Adrenal gland (tissue), 12 donors: ENCODE measurements around the gene SRSF6. TPM values are rescaled to one million over a fixed set of nuclear protein-coding genes. Genes with fewer than 3 reads are reported as not detected.
A peak's percentile ranks its signal among the peaks of the same experiment; 100 is the strongest.

Experiments used
- DNase-seq, 7 donors: peaks; one replicate each; pipeline ENCODE4 v3.0.0-alpha.2; 2019 to 2020
- H3K27ac ChIP-seq, 5 donors: fragments of 200-600 bp; sonication (generic) in 4 of 5; 1 replicate in 3 of 5; 2 replicates in 2 of 5; pipeline versions ENCODE4 v1.5.1 to v1.8.0; 2016 to 2020; ENCODE audit warnings: mild to moderate bottlenecking in 1 of 5
- H3K27me3 ChIP-seq: fragments of 200-600 bp; 2 replicates; pipeline ENCODE4 v1.8.0; 2021
- H3K36me3 ChIP-seq, 2 donors: fragments of 200-600 bp; replicated peaks in 1 of 2; 1 replicate in 1 of 2; 2 replicates in 1 of 2; pipeline versions ENCODE4 v1.5.1 to v1.8.0; 2018 to 2022
- H3K4me1 ChIP-seq, 2 donors: fragments of 200-600 bp; replicated peaks in 1 of 2; 1 replicate in 1 of 2; 2 replicates in 1 of 2; pipeline versions ENCODE4 v1.5.1 to v1.8.0; 2018 to 2021
- H3K4me3 ChIP-seq, 4 donors: fragments of 200-600 bp; sonication (generic) in 3 of 4; one replicate each; pipeline ENCODE4 v1.5.1; 2016 to 2018
- H3K9me3 ChIP-seq, 3 donors: fragments of 200-600 bp; sonication (generic) in 1 of 3; replicated peaks in 1 of 3; 1 replicate in 2 of 3; 2 replicates in 1 of 3; pipeline versions ENCODE4 v1.5.1 to v1.8.0; 2016 to 2021
- CTCF ChIP-seq, 6 experiments: fragments of 450-650 bp in 4 of 6; fragments of 200-600 bp in 2 of 6; sonication (generic) in 1 of 6; IDR thresholded peaks; 1 replicate in 5 of 6; 2 replicates in 1 of 6; pipeline versions ENCODE4 v1.5.1 to v1.8.0; 2016 to 2021; ENCODE audit warnings: antibody characterized with exemption in 6 of 6, mild to moderate bottlenecking in 2 of 6, moderate library complexity in 1 of 6
- POLR2A ChIP-seq, 2 donors: fragments of 450-650 bp; IDR thresholded peaks; one replicate each; pipeline ENCODE4 v1.6.1; 2017; ENCODE audit warnings: antibody characterized with exemption in 2 of 2, mild to moderate bottlenecking in 2 of 2, moderate library complexity in 1 of 2
- WGBS, 4 donors: extraction: QIAGEN DNeasy Blood & Tissue Kit in 2 of 4; methylation state at CpG; one replicate each; pipeline versions ENCODE4 v1.1.5 to v1.1.7; 2013 to 2017; 5-methylcytosine and 5-hydroxymethylcytosine counted together
- intact Hi-C, 2 donors: fragments of 100-400 bp; cut with DNase I; formaldehyde crosslinking; loops; one replicate each; pipeline versions ENCODE4 v1.14.1 to v1.15.0; 2022 to 2023
- polyA plus RNA-seq, 3 donors: library from polyadenylated mRNA; stranded (reverse); fragments of 200-250 nt in 2 of 3; fragments of 350-450 nt in 1 of 3; fragmentation: Illumina TruSeq in 1 of 3; extraction: RNeasy Lipid Tissue Mini Kit (QIAGEN cat#74804) in 1 of 3; gene quantifications; one replicate each; pipeline ENCODE4 v1.2.3, GENCODE V29; 2013 to 2014
- total RNA-seq, 9 donors: library from RNA; depleted of rRNA in 4 of 9; stranded (reverse); fragments of >200 nt in 4 of 9; fragments of 120-200 nt in 1 of 9; fragmentation: NEBNext Ultra II Directional in 1 of 9; extraction: Animal tissue kit (Norgen Biotek cat#: 25700) in 1 of 9; gene quantifications; one replicate each; pipeline versions ENCODE4 v1.1.0 to v1.2.4, GENCODE V29; 2013 to 2023
- donor health status: healthy with polysubstance abuse.
- donor health status: Bipolar disorder and iron deficiency.
- donor health status: DM: yes; HTN: yes; CAD: no.
- donor health status: DM: no; HTN: no; CAD: no.
- donor health status: DM: no; HTN: no; CAD: no.
- donor health status: DM: yes; HTN: yes; CAD: no.

The SRSF6 gene
- total and polyA plus RNA-seq, 12 donors = 42.7 to 188 (median 153) TPM

GRCh38 chr20:43460172-43460829 lies 2.6 kb downstream of the SRSF6 start:
- intact Hi-C loops = no loop called here
- peaks cover 18 to 42% of the 10 kb centered on the region in 2 donors for H3K4me1 ChIP-seq
- H3K9me3 ChIP-seq = no peaks in the 10 kb centered on the region
- H3K27me3 ChIP-seq = no peaks in the 10 kb centered on the region
- 91 to 95% (median 93%) methylated on average over 23 of the region's 23 CpGs for WGBS, 4 donors
- TF ChIP-seq POLR2A (IDR thresholded peaks at IDR 0.05) (no peak), CTCF (IDR thresholded peaks at IDR 0.05) (no peak)
- DNase-seq = no peak
- peaks cover 0 to 62% of the 10 kb centered on the region in 2 donors for H3K36me3 ChIP-seq
- H3K4me3 ChIP-seq = no peak overlapping the region
- no peak overlapping the region for H3K27ac ChIP-seq

DNA sequence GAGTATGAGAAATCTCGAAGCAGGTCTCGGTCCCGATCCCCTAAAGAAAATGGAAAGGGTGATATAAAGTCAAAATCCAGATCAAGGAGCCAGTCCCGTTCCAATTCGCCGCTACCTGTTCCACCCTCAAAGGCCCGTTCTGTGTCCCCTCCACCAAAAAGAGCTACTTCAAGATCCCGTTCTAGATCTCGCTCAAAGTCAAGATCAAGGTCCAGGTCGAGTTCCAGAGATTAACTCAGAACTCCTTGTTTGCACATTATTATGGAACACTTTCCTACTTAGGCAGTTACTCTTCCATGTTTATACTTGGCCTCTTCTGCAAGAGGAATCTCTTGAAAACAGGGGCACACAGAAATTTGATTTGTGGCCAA lies 3.1 kb downstream of the SRSF6 start:
- Histone ChIP-seq H3K27ac (no peak overlapping the region), H3K4me3 (no peak overlapping the region), H3K4me1 (peaks cover 18 to 42% of the 10 kb centered on the region in 2 donors), H3K27me3 (no peaks in the 10 kb centered on the region), H3K36me3 (peaks cover 0 to 67% of the 10 kb centered on the region in 2 donors), H3K9me3 (no peaks in the 10 kb centered on the region)
- WGBS, 4 donors = 91 to 93% (median 92%) methylated on average over 10 of the region's 10 CpGs
- TF ChIP-seq POLR2A (IDR thresholded peaks at IDR 0.05) = no peak
- TF ChIP-seq CTCF (IDR thresholded peaks at IDR 0.05) = no peak
- DNase-seq = peak in 1 of 7 donors; percentile 1
- intact Hi-C loops = no loop called here

GRCh38 chr20:43461894-43462659 lies 4.4 kb downstream of the SRSF6 start:
- peak in 1 of 7 donors; percentile 23 for DNase-seq
- Histone ChIP-seq H3K9me3 (no peaks in the 10 kb centered on the region), H3K36me3 (peaks cover 0 to 76% of the 10 kb centered on the region in 2 donors), H3K27ac (no peak overlapping the region), H3K4me3 (no peak overlapping the region), H3K4me1 (peaks cover 11 to 37% of the 10 kb centered on the region in 2 donors), H3K27me3 (no peaks in the 10 kb centered on the region)
- intact Hi-C loops = no loop called here
- TF ChIP-seq POLR2A (IDR thresholded peaks at IDR 0.05) (no peak), CTCF (IDR thresholded peaks at IDR 0.05) (no peak)
- 86 to 90% (median 87%) methylated on average over 3 of the region's 3 CpGs for WGBS, 4 donors

- no peaks in the 10 kb centered on the region for H3K9me3 ChIP-seq
- H3K36me3 ChIP-seq = peaks cover 0 to 76% of the 10 kb centered on the region in 2 donors
- H3K27ac ChIP-seq = no peak overlapping the region
- peaks cover 11 to 37% of the 10 kb centered on the region in 2 donors for H3K4me1 ChIP-seq
- H3K27me3 ChIP-seq = no peaks in the 10 kb centered on the region
- intact Hi-C loops = no loop called here
- WGBS, 4 donors = 83 to 87% (median 84%) methylated on average over 4 of the region's 4 CpGs
- no peak for TF ChIP-seq POLR2A (IDR thresholded peaks at IDR 0.05)
- TF ChIP-seq CTCF (IDR thresholded peaks at IDR 0.05) = no peak
- no peak overlapping the region for H3K4me3 ChIP-seq
- DNase-seq = no peak
Observed at GRCh38 chr20:43462660-43463526, 5.2 kb downstream of the SRSF6 start.
